ENCODE results near the gene PRUNE2. TPM values are rescaled to one million over a fixed set of nuclear protein-coding genes. Genes with fewer than 3 reads are reported as not detected.

PRUNE2 gene
- total RNA-seq, 2 experiments from 2014 or later = not detected

GRCh38 chr9:76876098-76876497, 29.8 kb downstream of the PRUNE2 start:
- Histone ChIP-seq H3K4me1 (ENCODE audit: insufficient read depth, low read length) (no peaks in the 10 kb centered on the region), H3K27me3 (ENCODE audit: control insufficient read depth in 1 of 2, insufficient read depth in 2 of 2, low read length in 2 of 2) (no peaks in the 10 kb centered on the region), H3K27ac (ENCODE audit: low read depth in 1 of 2, low read length in 2 of 2) (no peak overlapping the region), H3K9me3 (ENCODE audit: control insufficient read depth in 1 of 2, insufficient read depth in 1 of 2, low read length in 2 of 2) (no peaks in the 10 kb centered on the region), H3K4me3 (ENCODE audit: low read length) (no peak overlapping the region), H3K36me3 (ENCODE audit: insufficient read depth, low read length) (no peaks in the 10 kb centered on the region)
- Mint-ChIP-seq H3K4me1 (ENCODE audit: low read depth) (no peaks in the 10 kb centered on the region), H3K27ac (no peak overlapping the region), H3K9me3 (no peaks in the 10 kb centered on the region), H3K27me3 (peaks cover 7% of the 10 kb centered on the region), H3K36me3 (ENCODE audit: low read depth) (no peaks in the 10 kb centered on the region), H3K4me3 (no peak overlapping the region)
- DNase-seq (no peak), ATAC-seq (ENCODE audit: poor library complexity) (no peak)
- intact Hi-C loops (cut with DNase I, micrococcal nuclease) = no loop called here
- POLR2A ChIA-PET = no interaction called here
- CTCF ChIA-PET = no interaction called here
- TF ChIP-seq, protein P1, sequence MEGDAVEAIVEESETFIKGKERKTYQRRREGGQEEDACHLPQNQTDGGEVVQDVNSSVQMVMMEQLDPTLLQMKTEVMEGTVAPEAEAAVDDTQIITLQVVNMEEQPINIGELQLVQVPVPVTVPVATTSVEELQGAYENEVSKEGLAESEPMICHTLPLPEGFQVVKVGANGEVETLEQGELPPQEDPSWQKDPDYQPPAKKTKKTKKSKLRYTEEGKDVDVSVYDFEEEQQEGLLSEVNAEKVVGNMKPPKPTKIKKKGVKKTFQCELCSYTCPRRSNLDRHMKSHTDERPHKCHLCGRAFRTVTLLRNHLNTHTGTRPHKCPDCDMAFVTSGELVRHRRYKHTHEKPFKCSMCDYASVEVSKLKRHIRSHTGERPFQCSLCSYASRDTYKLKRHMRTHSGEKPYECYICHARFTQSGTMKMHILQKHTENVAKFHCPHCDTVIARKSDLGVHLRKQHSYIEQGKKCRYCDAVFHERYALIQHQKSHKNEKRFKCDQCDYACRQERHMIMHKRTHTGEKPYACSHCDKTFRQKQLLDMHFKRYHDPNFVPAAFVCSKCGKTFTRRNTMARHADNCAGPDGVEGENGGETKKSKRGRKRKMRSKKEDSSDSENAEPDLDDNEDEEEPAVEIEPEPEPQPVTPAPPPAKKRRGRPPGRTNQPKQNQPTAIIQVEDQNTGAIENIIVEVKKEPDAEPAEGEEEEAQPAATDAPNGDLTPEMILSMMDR (IDR thresholded peaks at IDR 0.05) = no peak

GRCh38 chr9:76873821-76874220, 32.1 kb downstream of the PRUNE2 start:
- no peak for DNase-seq
- H3K4me1 ChIP-seq (ENCODE audit: insufficient read depth, low read length) = no peaks in the 10 kb centered on the region
- Mint-ChIP-seq H3K27ac (no peak overlapping the region), H3K27me3 (peaks cover 11% of the 10 kb centered on the region), H3K4me3 (no peak overlapping the region), H3K9me3 (no peaks in the 10 kb centered on the region), H3K4me1 (ENCODE audit: low read depth) (no peaks in the 10 kb centered on the region), H3K36me3 (ENCODE audit: low read depth) (no peaks in the 10 kb centered on the region)
- H3K27ac ChIP-seq (ENCODE audit: low read depth in 1 of 2, low read length in 2 of 2) = no peak overlapping the region
- CTCF ChIA-PET = interaction anchor here (0.8 kb wide), 1 partner anchor 1849 kb away, joined by 3 read pairs; no protein-coding TSS in a partner anchor
- no peaks in the 10 kb centered on the region for H3K27me3 ChIP-seq (ENCODE audit: control insufficient read depth in 1 of 2, insufficient read depth in 2 of 2, low read length in 2 of 2)
- H3K36me3 ChIP-seq (ENCODE audit: insufficient read depth, low read length) = no peaks in the 10 kb centered on the region
- POLR2A ChIA-PET = no interaction called here
- H3K4me3 ChIP-seq (ENCODE audit: low read length) = no peak overlapping the region
- TF ChIP-seq, protein P1 (IDR thresholded peaks at IDR 0.05) = no peak
- intact Hi-C loops (cut with DNase I, micrococcal nuclease) = no loop called here
- no peak for ATAC-seq (ENCODE audit: poor library complexity)
- no peaks in the 10 kb centered on the region for H3K9me3 ChIP-seq (ENCODE audit: control insufficient read depth in 1 of 2, insufficient read depth in 1 of 2, low read length in 2 of 2)

- H3K36me3 Mint-ChIP-seq (ENCODE audit: low read depth) = no peaks in the 10 kb centered on the region
- TF ChIP-seq, protein P1 (IDR thresholded peaks at IDR 0.05) = no peak
- POLR2A ChIA-PET = no interaction called here
These were observed 32.7 kb downstream of the PRUNE2 start for GRCh38 chr9:76873056-76873792.

More at GRCh38 chr9:76873056-76873792, 32.7 kb downstream of the PRUNE2 start:
- no peaks in the 10 kb centered on the region for H3K4me1 ChIP-seq (ENCODE audit: insufficient read depth, low read length)
- H3K27ac ChIP-seq (ENCODE audit: low read depth in 1 of 2, low read length in 2 of 2) = no peak overlapping the region
- Mint-ChIP-seq H3K27me3 (peaks cover 13% of the 10 kb centered on the region), H3K9me3 (no peaks in the 10 kb centered on the region), H3K27ac (no peak overlapping the region), H3K4me3 (no peak overlapping the region), H3K4me1 (ENCODE audit: low read depth) (no peaks in the 10 kb centered on the region)
- ATAC-seq (ENCODE audit: poor library complexity) = no peak
- CTCF ChIA-PET = interaction anchor here (0.8 kb wide), 1 partner anchor 1850 kb away, joined by 3 read pairs; no protein-coding TSS in a partner anchor
- intact Hi-C loops (cut with DNase I, micrococcal nuclease) = no loop called here
- H3K4me3 ChIP-seq (ENCODE audit: low read length) = no peak overlapping the region
- H3K9me3 ChIP-seq (ENCODE audit: control insufficient read depth in 1 of 2, insufficient read depth in 1 of 2, low read length in 2 of 2) = no peaks in the 10 kb centered on the region
- DNase-seq = no peak
- no peaks in the 10 kb centered on the region for H3K27me3 ChIP-seq (ENCODE audit: control insufficient read depth in 1 of 2, insufficient read depth in 2 of 2, low read length in 2 of 2)
- H3K36me3 ChIP-seq (ENCODE audit: insufficient read depth, low read length) = no peaks in the 10 kb centered on the region
